ENCODE measurements around the gene GRID1. TPM values are rescaled to one million over a fixed set of nuclear protein-coding genes. Genes with fewer than 3 reads are reported as not detected.

GRID1 gene
- total RNA-seq, 1 experiment from 2014 or later, result 5.6 TPM

DNA sequence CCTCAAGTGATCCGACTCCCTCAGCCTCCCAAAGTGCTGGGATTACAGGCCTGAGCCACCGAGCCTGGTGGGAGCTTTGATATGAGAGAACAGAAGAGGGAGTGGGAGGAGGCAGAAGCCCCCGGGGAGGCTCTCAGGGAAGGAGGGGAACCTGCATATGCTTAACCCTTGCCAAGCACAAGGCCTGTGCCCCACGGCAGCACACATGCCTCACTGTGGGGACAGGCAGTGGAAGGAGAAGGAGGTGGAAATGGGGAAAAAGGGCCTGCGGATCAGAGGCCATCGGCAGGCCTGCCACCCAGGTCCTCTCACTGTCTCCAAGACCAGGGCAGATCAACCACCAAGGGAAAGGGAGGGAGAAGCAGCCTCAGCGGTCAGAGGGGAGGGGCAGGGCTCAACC, 7.2 kb upstream of the GRID1 start:
- TF ChIP-seq CBX3 (IDR thresholded peaks at IDR 0.05; ENCODE audit: low read depth) (no peak), POLR2A (IDR thresholded peaks at IDR 0.05; ENCODE audit: borderline replicate concordance, extremely low read depth, insufficient read depth, insufficient read length) (no peak), SP1 (IDR thresholded peaks at IDR 0.05; ENCODE audit: low read depth) (no peak), ZNF274 (IDR thresholded peaks at IDR 0.05; ENCODE audit: low read depth, low read length) (no peak), RAD21 (IDR thresholded peaks at IDR 0.05; ENCODE audit: low read depth) (no peak), EZH2phosphoT487 (IDR thresholded peaks at IDR 0.05; ENCODE audit: borderline replicate concordance) (no peak), SIN3A (IDR thresholded peaks at IDR 0.05; ENCODE audit: low read depth) (no peak), MAX (IDR thresholded peaks at IDR 0.05) (no peak), TCF7L2 (IDR thresholded peaks at IDR 0.05; ENCODE audit: borderline replicate concordance, extremely low read depth, insufficient read depth, insufficient read length) (no peak), EGR1 (IDR thresholded peaks at IDR 0.05; ENCODE audit: low read depth) (no peak), REST (IDR thresholded peaks at IDR 0.05; ENCODE audit: low read depth) (no peak), CEBPB (IDR thresholded peaks at IDR 0.05; ENCODE audit: low read depth) (no peak), JUND (IDR thresholded peaks at IDR 0.05) (no peak), SRF (IDR thresholded peaks at IDR 0.05; ENCODE audit: low read depth) (no peak), EZH2 (IDR thresholded peaks at IDR 0.05) (no peak), FOSL1 (IDR thresholded peaks at IDR 0.05; ENCODE audit: low read depth) (no peak), ZFX (IDR thresholded peaks at IDR 0.05) (no peak)
- TF ChIP-seq, protein P1, sequence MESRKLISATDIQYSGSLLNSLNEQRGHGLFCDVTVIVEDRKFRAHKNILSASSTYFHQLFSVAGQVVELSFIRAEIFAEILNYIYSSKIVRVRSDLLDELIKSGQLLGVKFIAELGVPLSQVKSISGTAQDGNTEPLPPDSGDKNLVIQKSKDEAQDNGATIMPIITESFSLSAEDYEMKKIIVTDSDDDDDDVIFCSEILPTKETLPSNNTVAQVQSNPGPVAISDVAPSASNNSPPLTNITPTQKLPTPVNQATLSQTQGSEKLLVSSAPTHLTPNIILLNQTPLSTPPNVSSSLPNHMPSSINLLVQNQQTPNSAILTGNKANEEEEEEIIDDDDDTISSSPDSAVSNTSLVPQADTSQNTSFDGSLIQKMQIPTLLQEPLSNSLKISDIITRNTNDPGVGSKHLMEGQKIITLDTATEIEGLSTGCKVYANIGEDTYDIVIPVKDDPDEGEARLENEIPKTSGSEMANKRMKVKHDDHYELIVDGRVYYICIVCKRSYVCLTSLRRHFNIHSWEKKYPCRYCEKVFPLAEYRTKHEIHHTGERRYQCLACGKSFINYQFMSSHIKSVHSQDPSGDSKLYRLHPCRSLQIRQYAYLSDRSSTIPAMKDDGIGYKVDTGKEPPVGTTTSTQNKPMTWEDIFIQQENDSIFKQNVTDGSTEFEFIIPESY (IDR thresholded peaks at IDR 0.05; ENCODE audit: extremely low read depth, insufficient replicate concordance, low read length), result no peak
- TF ChIP-seq, protein P2, sequence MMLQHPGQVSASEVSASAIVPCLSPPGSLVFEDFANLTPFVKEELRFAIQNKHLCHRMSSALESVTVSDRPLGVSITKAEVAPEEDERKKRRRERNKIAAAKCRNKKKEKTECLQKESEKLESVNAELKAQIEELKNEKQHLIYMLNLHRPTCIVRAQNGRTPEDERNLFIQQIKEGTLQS (IDR thresholded peaks at IDR 0.05), result no peak
- Histone ChIP-seq H3K27me3 (ENCODE audit: insufficient read depth, low read length) (no peaks in the 10 kb centered on the region), H2AFZ (ENCODE audit: low read depth, low read length, poor library complexity, severe bottlenecking) (no peak overlapping the region), H3K9me2 (ENCODE audit: insufficient read depth) (no peaks in the 10 kb centered on the region), H3K27ac (ENCODE audit: low read depth, low read length) (no peak overlapping the region), H3K79me2 (ENCODE audit: insufficient read depth, low read length) (no peaks in the 10 kb centered on the region), H3K9me3 (ENCODE audit: control insufficient read depth in 1 of 2, insufficient read depth in 1 of 2, low read depth in 1 of 2, low read length in 2 of 2) (no peaks in the 10 kb centered on the region), H3K4me3 (replicated peaks in 1 of 2; ENCODE audit: low read depth in 1 of 2, low read length in 2 of 2) (no peak overlapping the region), H3K4me2 (ENCODE audit: low read length) (no peak overlapping the region), H3K36me3 (ENCODE audit: control insufficient read depth in 1 of 2, insufficient read depth in 2 of 2, low read length in 2 of 2) (no peaks in the 10 kb centered on the region), H4K20me1 (ENCODE audit: insufficient read depth) (no peaks in the 10 kb centered on the region), H3K4me1 (ENCODE audit: control insufficient read depth in 1 of 2, insufficient read depth in 2 of 2, low read length in 2 of 2) (peaks cover 0 to 9% of the 10 kb centered on the region in 2 experiments; a peak in 2 of 4 replicates), H3K9ac (ENCODE audit: low read length) (no peak overlapping the region)
- BruUV-seq (replicated peaks), result no TSS peak
- intact Hi-C loops (cut with micrococcal nuclease), result loop anchor here (2.0 to 10.0 kb wide), 2 partner anchors 111 to 1529 kb away; no protein-coding TSS in a partner anchor
- no peak for DNase-seq (ENCODE audit: low read depth, low spot score)
- CTCF ChIA-PET, result no interaction called here
- RAD21 ChIA-PET (ENCODE audit: low non-redundant PET in 1 of 2, low total read pairs in 2 of 2, uncharacterized antibody in 2 of 2, unreplicated experiment in 2 of 2), result no interaction called here
- POLR2A ChIA-PET, result no interaction called here
- no peak for ATAC-seq

Data from HCT116 (cell line).